Natural killer cell (primary cell): ENCODE results near the gene RASGRF1. TPM values are rescaled to one million over a fixed set of nuclear protein-coding genes. Genes with fewer than 3 reads are reported as not detected.

Experiments
- ATAC-seq, 3 donors: fragments of 150-1000 bp in 2 of 3; fragments of 200-7000 bp in 1 of 3; cut with Tn5 transposase; 1 replicate in 1 of 3; 2 replicates in 2 of 3; pipeline ENCODE4 v1.10.0; 2021; ENCODE audit warnings: mild to moderate bottlenecking in 2 of 3, moderate library complexity in 2 of 3
- DNase-seq, 2 donors: peaks; one replicate each; pipeline versions ENCODE4 v3.0.0 to v3.0.0-alpha.2; 2013 to 2021; ENCODE audit warnings: mixed read lengths in 1 of 2
- H3K27ac ChIP-seq: one replicate; pipeline ENCODE4 v1.5.1; 2013; ENCODE audit warnings: mild to moderate bottlenecking, low read length
- H3K27me3 ChIP-seq: one replicate; pipeline ENCODE4 v1.6.1; 2013; ENCODE audit warnings: low read length; ENCODE audit not compliant: control insufficient read depth, insufficient read depth
- H3K36me3 ChIP-seq: one replicate; pipeline ENCODE4 v1.6.1; 2013; ENCODE audit warnings: low read length; ENCODE audit not compliant: control insufficient read depth, insufficient read depth
- H3K4me1 ChIP-seq: one replicate; pipeline ENCODE4 v1.6.1; 2013; ENCODE audit warnings: low read length; ENCODE audit not compliant: control insufficient read depth, insufficient read depth
- H3K4me3 ChIP-seq: one replicate; pipeline ENCODE4 v1.5.1; 2013; ENCODE audit warnings: low read length
- H3K9me3 ChIP-seq: one replicate; pipeline ENCODE4 v1.6.1; 2013; ENCODE audit warnings: low read length; ENCODE audit not compliant: control insufficient read depth, insufficient read depth
- H3K27ac Mint-ChIP-seq, 2 donors: one replicate each; pipeline ENCODE4 v1.8.0; 2022; ENCODE audit warnings: mild to moderate bottlenecking in 2 of 2, mixed read lengths in 2 of 2, moderate library complexity in 1 of 2
- H3K27me3 Mint-ChIP-seq, 2 donors: one replicate each; pipeline ENCODE4 v1.8.0; 2022; ENCODE audit warnings: low read depth in 2 of 2, mixed read lengths in 2 of 2
- H3K36me3 Mint-ChIP-seq: one replicate; pipeline ENCODE4 v1.8.0; 2022; ENCODE audit warnings: mixed read lengths
- H3K4me1 Mint-ChIP-seq, 2 donors: one replicate each; pipeline ENCODE4 v1.8.0; 2022; ENCODE audit warnings: mixed read lengths in 2 of 2
- H3K4me3 Mint-ChIP-seq: one replicate; pipeline ENCODE4 v1.8.0; 2022; ENCODE audit warnings: mild to moderate bottlenecking, moderate library complexity, mixed read lengths
- H3K9me3 Mint-ChIP-seq, 2 donors: one replicate each; pipeline ENCODE4 v1.8.0; 2022; ENCODE audit warnings: mixed read lengths in 2 of 2
- WGBS: methylation state at CpG from one replicate; pipeline ENCODE4 v1.1.7; 2013; ENCODE audit warnings: missing lambda C conversion rate; ENCODE audit not compliant: insufficient coverage; 5-methylcytosine and 5-hydroxymethylcytosine counted together
- intact Hi-C: fragments of 100-400 bp; cut with micrococcal nuclease; formaldehyde crosslinking; loops from one replicate; pipeline ENCODE4 v1.14.2; 2022
- total RNA-seq, 4 donors: library from RNA; stranded (reverse); fragments of 120-200 nt in 1 of 4; gene quantifications; one replicate each; pipeline versions ENCODE4 v1.2.3 to v1.2.4, GENCODE V29; 2013 to 2022
- TF ChIP-seq, protein P1 (sequence below): fragments of 200-600 bp; IDR thresholded peaks from one replicate; pipeline ENCODE4 v1.8.0; 2022; ENCODE audit warnings: antibody characterized with exemption

RASGRF1 gene
- total RNA-seq, 3 donors from 2014 or later (not counting 1 experiment from before 2014, with no cell fraction given): not detected

DNA sequence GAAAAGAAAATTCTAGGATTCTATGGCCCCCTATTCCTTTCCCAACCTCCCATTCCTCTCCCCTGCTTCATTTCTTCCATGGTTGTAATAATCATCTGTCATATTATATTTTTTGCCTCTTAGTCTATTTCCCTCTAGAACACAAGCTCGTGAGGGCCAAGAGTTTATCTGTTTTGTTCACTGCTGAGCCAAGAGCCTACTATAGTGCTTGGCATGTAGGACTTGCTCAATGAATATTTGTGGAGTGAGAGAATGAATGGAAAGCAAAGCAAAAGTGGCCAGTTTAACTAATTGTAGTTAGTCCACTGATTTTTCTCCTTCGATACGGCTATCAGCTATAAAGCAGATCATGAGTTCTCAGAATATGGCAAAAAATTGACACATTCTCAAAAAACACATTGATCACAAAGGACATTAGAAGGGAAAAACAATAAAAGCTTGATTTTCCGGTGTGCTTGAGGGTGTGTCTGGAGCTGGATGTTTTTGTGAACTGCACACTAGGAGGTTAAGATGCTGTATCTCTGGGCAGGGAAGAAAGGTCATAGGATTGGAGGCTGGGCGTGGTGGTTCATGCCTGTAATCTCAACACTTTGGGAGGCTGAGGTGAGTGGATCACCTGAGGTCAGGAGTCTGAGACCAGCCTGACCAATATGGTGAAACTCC, 120.8 kb downstream of the RASGRF1 start:
- H3K9me3 Mint-ChIP-seq: no peaks in the 10 kb centered on the region
- H3K27ac ChIP-seq: no peak overlapping the region
- peaks cover 0 to 2% of the 10 kb centered on the region in 2 donors for H3K27me3 Mint-ChIP-seq
- H3K36me3 Mint-ChIP-seq: no peaks in the 10 kb centered on the region
- ATAC-seq (no peak), DNase-seq (no peak)
- H3K4me3 ChIP-seq: no peak overlapping the region
- no peaks in the 10 kb centered on the region for H3K4me1 ChIP-seq
- WGBS: 85% methylated on average over 5 of the region's 5 CpGs
- H3K9me3 ChIP-seq: no peaks in the 10 kb centered on the region
- H3K4me3 Mint-ChIP-seq: no peak overlapping the region
- no peaks in the 10 kb centered on the region for H3K36me3 ChIP-seq
- H3K27ac Mint-ChIP-seq: no peak overlapping the region
- H3K27me3 ChIP-seq: no peaks in the 10 kb centered on the region
- TF ChIP-seq, protein P1, sequence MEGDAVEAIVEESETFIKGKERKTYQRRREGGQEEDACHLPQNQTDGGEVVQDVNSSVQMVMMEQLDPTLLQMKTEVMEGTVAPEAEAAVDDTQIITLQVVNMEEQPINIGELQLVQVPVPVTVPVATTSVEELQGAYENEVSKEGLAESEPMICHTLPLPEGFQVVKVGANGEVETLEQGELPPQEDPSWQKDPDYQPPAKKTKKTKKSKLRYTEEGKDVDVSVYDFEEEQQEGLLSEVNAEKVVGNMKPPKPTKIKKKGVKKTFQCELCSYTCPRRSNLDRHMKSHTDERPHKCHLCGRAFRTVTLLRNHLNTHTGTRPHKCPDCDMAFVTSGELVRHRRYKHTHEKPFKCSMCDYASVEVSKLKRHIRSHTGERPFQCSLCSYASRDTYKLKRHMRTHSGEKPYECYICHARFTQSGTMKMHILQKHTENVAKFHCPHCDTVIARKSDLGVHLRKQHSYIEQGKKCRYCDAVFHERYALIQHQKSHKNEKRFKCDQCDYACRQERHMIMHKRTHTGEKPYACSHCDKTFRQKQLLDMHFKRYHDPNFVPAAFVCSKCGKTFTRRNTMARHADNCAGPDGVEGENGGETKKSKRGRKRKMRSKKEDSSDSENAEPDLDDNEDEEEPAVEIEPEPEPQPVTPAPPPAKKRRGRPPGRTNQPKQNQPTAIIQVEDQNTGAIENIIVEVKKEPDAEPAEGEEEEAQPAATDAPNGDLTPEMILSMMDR: no peak
- intact Hi-C loops: no loop called here
- no peaks in the 10 kb centered on the region for H3K4me1 Mint-ChIP-seq

- Mint-ChIP-seq H3K36me3 (no peaks in the 10 kb centered on the region), H3K9me3 (no peaks in the 10 kb centered on the region), H3K27ac (no peak overlapping the region), H3K4me1 (no peaks in the 10 kb centered on the region), H3K4me3 (no peak overlapping the region), H3K27me3 (peaks cover 0 to 2% of the 10 kb centered on the region in 2 donors)
- H3K27me3 ChIP-seq: no peaks in the 10 kb centered on the region
- ATAC-seq (no peak), DNase-seq (no peak)
- intact Hi-C loops: no loop called here
- no peaks in the 10 kb centered on the region for H3K36me3 ChIP-seq
- H3K4me1 ChIP-seq: no peaks in the 10 kb centered on the region
- no peak overlapping the region for H3K4me3 ChIP-seq
- no peak overlapping the region for H3K27ac ChIP-seq
- no peaks in the 10 kb centered on the region for H3K9me3 ChIP-seq
- WGBS: 97% methylated on average over 5 of the region's 5 CpGs
- TF ChIP-seq, protein P1: no peak
Observed at GRCh38 chr15:78968539-78969271, 121.9 kb downstream of the RASGRF1 start.

DNA sequence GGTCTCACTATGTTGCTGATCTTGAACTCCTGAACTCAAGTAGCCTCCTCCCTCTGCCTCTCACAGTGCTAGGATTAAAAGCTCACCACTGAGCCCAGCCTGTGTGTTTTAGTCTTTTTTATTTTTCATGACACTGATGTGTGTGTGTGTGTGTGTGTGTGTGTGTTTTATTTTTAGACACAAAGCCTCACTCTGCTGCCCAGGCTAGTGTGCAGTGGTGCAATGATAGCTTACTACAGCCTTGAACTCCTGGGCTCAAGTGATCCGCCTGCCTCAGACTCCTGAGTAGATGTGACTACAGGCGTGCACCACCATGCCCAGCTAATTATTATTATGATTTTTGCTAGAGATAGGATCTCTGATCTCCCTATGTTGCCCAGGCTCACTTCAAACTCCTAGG, 122.5 kb downstream of the RASGRF1 start:
- H3K27me3 ChIP-seq: no peaks in the 10 kb centered on the region
- Mint-ChIP-seq H3K27me3 (peaks cover 0 to 2% of the 10 kb centered on the region in 2 donors), H3K27ac (no peak overlapping the region), H3K9me3 (no peaks in the 10 kb centered on the region), H3K4me3 (no peak overlapping the region), H3K4me1 (no peaks in the 10 kb centered on the region), H3K36me3 (no peaks in the 10 kb centered on the region)
- no peak overlapping the region for H3K4me3 ChIP-seq
- no peak overlapping the region for H3K27ac ChIP-seq
- WGBS: 80% methylated on average over 2 of the region's 2 CpGs
- no peak for DNase-seq
- no peaks in the 10 kb centered on the region for H3K9me3 ChIP-seq
- ATAC-seq: no peak
- intact Hi-C loops: no loop called here
- H3K4me1 ChIP-seq: no peaks in the 10 kb centered on the region
- H3K36me3 ChIP-seq: no peaks in the 10 kb centered on the region
- TF ChIP-seq, protein P1: no peak
